Ascending aorta (tissue), 2 donors: ENCODE results near the gene TMEM248. TPM values are rescaled to one million over a fixed set of nuclear protein-coding genes. Genes with fewer than 3 reads are reported as not detected.
A peak's percentile ranks its signal among the peaks of the same experiment; 100 is the strongest.

Experiments used
- DNase-seq, 2 donors: peaks; one replicate each; pipeline ENCODE4 v3.0.0-alpha.2; 2019; ENCODE audit warnings: low spot score in 2 of 2
- H3K27ac ChIP-seq, 2 donors: fragments of 200-600 bp; sonication (generic); one replicate each; pipeline ENCODE4 v1.5.1; 2016 to 2017; ENCODE audit warnings: mild to moderate bottlenecking in 1 of 2
- H3K27me3 ChIP-seq: fragments of 200-600 bp; sonication (generic); one replicate; pipeline ENCODE4 v1.5.1; 2017
- H3K36me3 ChIP-seq, 2 donors: fragments of 200-600 bp; sonication (generic); one replicate each; pipeline ENCODE4 v1.5.1; 2016
- H3K4me1 ChIP-seq, 2 donors: fragments of 200-600 bp; sonication (generic); one replicate each; pipeline ENCODE4 v1.5.1; 2016 to 2017; ENCODE audit warnings: mild to moderate bottlenecking in 1 of 2
- H3K4me3 ChIP-seq, 2 donors: fragments of 200-600 bp; sonication (generic); one replicate each; pipeline ENCODE4 v1.5.1; 2016 to 2017; ENCODE audit warnings: mild to moderate bottlenecking in 1 of 2
- H3K9me3 ChIP-seq, 2 donors: fragments of 200-600 bp; sonication (generic); one replicate each; pipeline ENCODE4 v1.5.1; 2016
- intact Hi-C: fragments of 100-400 bp; cut with DNase I; formaldehyde crosslinking; loops from one replicate; pipeline ENCODE4 v1.15.1; 2023
- total RNA-seq: library from RNA; depleted of rRNA; stranded (reverse); fragments of >200 nt; gene quantifications from one replicate; pipeline ENCODE4 v1.1.0, GENCODE V29; 2016
- TF ChIP-seq, protein P1 (sequence below), 3 experiments: fragments of 200-600 bp in 2 of 3; fragments of 450-650 bp in 1 of 3; sonication (generic) in 2 of 3; IDR thresholded peaks; one replicate each; pipeline ENCODE4 v1.5.1; 2016 to 2019; ENCODE audit warnings: antibody characterized with exemption in 3 of 3, mild to moderate bottlenecking in 1 of 3, moderate library complexity in 1 of 3

TMEM248 gene
- total RNA-seq, 1 donor from 2014 or later, result 278 TPM

DNA sequence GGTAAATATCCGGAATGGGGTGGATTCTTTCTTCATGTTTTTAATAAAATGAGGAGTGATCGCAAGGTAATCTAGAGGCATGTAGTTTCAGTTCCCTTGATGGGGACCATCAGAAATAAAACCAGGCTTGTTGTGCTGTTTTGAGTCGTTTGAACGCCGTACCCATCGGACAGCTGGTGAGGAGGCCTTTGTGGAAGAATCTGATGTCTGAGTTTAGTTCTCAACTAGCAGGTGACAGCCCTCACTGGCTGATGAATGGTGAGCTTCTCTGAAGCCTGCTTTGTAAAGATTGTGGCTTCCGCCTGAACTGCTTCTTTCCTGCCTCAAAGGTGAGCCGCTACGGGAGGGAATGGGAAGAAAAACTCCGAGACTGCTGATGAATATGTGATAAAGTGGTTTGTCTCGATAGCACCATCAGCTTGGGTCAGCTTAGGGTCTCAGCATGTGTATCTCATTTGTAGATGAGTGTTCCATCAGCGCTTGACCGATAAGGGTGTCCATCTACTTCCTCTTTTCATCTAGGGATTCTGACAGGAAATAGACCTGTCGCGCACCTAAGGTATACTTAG, 977 bp downstream of the TMEM248 start:
- no peaks in the 10 kb centered on the region for H3K9me3 ChIP-seq
- DNase-seq, result no peak
- intact Hi-C loops, result loop anchor here (1.0 to 10.0 kb wide), 4 partner anchors 75 to 1167 kb away; partner anchors contain the start of genes KCTD7, SBDS and TYW1
- H3K27ac ChIP-seq, result peak overlapping the region; percentile 74 to 86
- TF ChIP-seq, protein P1, sequence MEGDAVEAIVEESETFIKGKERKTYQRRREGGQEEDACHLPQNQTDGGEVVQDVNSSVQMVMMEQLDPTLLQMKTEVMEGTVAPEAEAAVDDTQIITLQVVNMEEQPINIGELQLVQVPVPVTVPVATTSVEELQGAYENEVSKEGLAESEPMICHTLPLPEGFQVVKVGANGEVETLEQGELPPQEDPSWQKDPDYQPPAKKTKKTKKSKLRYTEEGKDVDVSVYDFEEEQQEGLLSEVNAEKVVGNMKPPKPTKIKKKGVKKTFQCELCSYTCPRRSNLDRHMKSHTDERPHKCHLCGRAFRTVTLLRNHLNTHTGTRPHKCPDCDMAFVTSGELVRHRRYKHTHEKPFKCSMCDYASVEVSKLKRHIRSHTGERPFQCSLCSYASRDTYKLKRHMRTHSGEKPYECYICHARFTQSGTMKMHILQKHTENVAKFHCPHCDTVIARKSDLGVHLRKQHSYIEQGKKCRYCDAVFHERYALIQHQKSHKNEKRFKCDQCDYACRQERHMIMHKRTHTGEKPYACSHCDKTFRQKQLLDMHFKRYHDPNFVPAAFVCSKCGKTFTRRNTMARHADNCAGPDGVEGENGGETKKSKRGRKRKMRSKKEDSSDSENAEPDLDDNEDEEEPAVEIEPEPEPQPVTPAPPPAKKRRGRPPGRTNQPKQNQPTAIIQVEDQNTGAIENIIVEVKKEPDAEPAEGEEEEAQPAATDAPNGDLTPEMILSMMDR (IDR thresholded peaks at IDR 0.05), result no peak
- H3K4me3 ChIP-seq, result peak overlapping the region; percentile 86 to 97
- H3K27me3 ChIP-seq, result no peaks in the 10 kb centered on the region
- peaks cover 6 to 25% of the 10 kb centered on the region in 2 donors for H3K4me1 ChIP-seq
- peaks cover 0 to 4% of the 10 kb centered on the region in 2 donors for H3K36me3 ChIP-seq

DNA sequence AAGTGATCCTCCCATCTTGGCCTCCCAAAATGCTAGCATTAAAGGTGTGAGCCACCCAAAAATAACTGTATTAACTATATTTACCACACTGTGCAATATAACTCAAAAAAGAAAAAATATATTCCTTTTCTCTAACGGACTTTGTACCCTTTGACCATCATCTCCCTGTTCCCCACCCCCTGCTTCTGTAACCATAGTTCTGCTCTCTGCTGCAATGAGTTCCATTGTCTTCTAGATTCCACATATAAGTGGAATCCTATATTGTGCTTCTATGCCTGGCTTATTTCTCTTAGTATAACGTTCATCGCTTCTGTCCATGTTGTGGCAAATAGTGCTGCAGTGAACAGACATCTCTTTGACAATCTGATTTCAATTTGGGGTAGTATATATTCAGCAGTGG, 4.2 kb downstream of the TMEM248 start:
- DNase-seq, result no peak
- H3K4me1 ChIP-seq, result peaks cover 6 to 34% of the 10 kb centered on the region in 2 donors
- TF ChIP-seq, protein P1 (IDR thresholded peaks at IDR 0.05), result no peak
- H3K27me3 ChIP-seq, result no peaks in the 10 kb centered on the region
- H3K36me3 ChIP-seq, result peaks cover 0 to 8% of the 10 kb centered on the region in 2 donors
- no peak overlapping the region for H3K4me3 ChIP-seq
- H3K9me3 ChIP-seq, result no peaks in the 10 kb centered on the region
- no peak overlapping the region for H3K27ac ChIP-seq
- intact Hi-C loops, result loop anchor here (10.0 kb wide), 1 partner anchor 1170 kb away; no protein-coding TSS in a partner anchor

DNA sequence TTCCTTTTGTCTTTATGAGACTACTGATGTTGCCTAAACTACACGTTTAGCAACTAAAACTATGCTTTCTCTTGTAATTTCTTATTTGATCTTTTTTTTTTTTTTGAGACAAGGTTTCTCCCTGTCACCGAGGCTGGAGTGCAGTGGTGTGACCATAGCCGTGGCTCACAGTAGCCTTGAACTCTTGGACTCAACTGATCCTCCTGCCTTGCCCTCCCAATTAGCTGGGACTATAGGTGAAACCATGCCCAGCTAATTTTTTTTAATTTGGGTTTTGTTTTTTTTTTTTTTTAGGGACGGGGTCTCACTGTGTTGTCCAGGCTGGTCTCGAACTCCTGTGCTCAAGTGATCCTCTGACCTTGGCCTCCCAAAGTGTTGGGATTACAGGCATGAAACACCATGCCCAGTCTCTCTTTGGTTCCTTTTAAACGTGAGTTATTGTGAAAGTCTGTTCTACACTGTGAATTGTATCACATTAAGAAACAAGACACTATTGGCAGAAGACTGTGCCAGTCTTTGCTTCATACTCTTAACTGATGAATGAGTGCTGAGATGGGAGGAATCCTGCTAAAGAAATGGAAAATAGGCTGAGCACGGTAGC, 6.4 kb downstream of the TMEM248 start:
- H3K4me1 ChIP-seq, result peaks cover 6 to 39% of the 10 kb centered on the region in 2 donors
- intact Hi-C loops, result loop anchor here (10.0 kb wide), 1 partner anchor 1173 kb away; no protein-coding TSS in a partner anchor
- H3K36me3 ChIP-seq, result peaks cover 0 to 8% of the 10 kb centered on the region in 2 donors
- TF ChIP-seq, protein P1 (IDR thresholded peaks at IDR 0.05), result no peak
- no peak overlapping the region for H3K27ac ChIP-seq
- no peaks in the 10 kb centered on the region for H3K27me3 ChIP-seq
- DNase-seq, result no peak
- H3K4me3 ChIP-seq, result no peak overlapping the region
- no peaks in the 10 kb centered on the region for H3K9me3 ChIP-seq

DNA sequence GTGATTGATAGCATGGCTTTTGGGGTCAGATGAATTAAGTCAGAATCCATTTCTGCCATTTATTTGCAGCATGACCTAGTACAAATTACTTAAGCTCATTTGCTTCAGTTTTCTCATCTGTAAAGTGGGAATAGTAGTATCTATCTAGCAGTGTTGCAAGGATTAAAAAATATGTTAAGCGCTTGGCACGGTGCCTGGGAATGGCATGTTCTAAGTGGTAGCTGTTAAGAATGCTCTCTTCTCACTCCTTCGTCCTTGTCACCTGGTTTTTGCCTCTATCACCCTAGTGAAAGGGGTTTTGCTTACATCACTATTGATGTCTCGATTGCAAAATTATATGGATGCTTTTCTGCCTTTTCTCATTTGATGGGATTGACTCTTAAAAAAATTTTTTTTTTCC, 7.4 kb downstream of the TMEM248 start:
- TF ChIP-seq, protein P1 (IDR thresholded peaks at IDR 0.05), result no peak
- Histone ChIP-seq H3K27me3 (no peaks in the 10 kb centered on the region), H3K36me3 (peaks cover 0 to 8% of the 10 kb centered on the region in 2 donors), H3K9me3 (no peaks in the 10 kb centered on the region), H3K4me1 (peaks cover under 1 to 36% of the 10 kb centered on the region in 2 donors), H3K27ac (no peak overlapping the region), H3K4me3 (no peak overlapping the region)
- intact Hi-C loops, result loop anchor here (10.0 kb wide), 1 partner anchor 1174 kb away; no protein-coding TSS in a partner anchor
- no peak for DNase-seq

DNA sequence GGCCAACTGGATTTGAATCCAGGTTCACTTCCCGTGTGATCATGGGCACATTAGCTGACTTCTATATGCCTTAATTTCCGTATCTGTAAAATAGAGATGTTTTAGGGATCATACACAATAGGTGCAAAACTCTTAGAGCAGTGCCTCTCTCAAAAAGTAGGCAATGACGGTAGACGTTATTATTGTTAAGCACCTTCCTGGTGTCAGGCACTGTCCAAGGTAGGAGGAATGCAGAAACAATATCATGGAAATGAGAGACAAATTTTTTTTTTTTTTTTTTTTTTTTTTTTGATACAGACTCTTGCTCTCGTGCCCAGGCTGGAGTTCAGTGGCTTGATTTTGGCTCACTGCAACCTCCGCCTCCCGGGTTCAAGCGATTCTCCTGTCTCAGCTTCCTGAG, 8.1 kb downstream of the TMEM248 start:
- Histone ChIP-seq H3K27me3 (no peaks in the 10 kb centered on the region), H3K36me3 (peaks cover 0 to 8% of the 10 kb centered on the region in 2 donors), H3K4me1 (peaks cover 0 to 32% of the 10 kb centered on the region in 2 donors), H3K9me3 (no peaks in the 10 kb centered on the region), H3K4me3 (no peak overlapping the region), H3K27ac (no peak overlapping the region)
- DNase-seq, result no peak
- TF ChIP-seq, protein P1 (IDR thresholded peaks at IDR 0.05), result no peak
- intact Hi-C loops, result loop anchor here (10.0 kb wide), 1 partner anchor 1174 kb away; no protein-coding TSS in a partner anchor
